NCI-H2029 treated with DMSO at 0.1 percent for 48 hours (cell line): ENCODE measurements around the gene TRAPPC12.
"Not testable (repeated sequence)": the region's sequence is repeated elsewhere in the genome, so short reads cannot be mapped to it uniquely, and the experiment has no call there.

ENCODE experiments used
- DNase-seq: peaks from one replicate; lab custom pipeline; 2025; lab: John Stamatoyannopoulos, UW

Gene TRAPPC12

GRCh38 chr2:3379647-3380534 is at the start of gene TRAPPC12:
TRAPPC12 (plus strand) TSS chr2:3379694; CDS start chr2:3387624, 7,930 bp downstream.
- no peak for DNase-seq

- DNase-seq: no peak
Measured at GRCh38 chr2:3332133-3332532, 47.4 kb upstream of the TRAPPC12 start.

GRCh38 chr2:3334392-3335345 is 44.8 kb upstream of the TRAPPC12 start:
- DNase-seq: no peak

GRCh38 chr2:3336844-3337243 is 42.6 kb upstream of the TRAPPC12 start:
- DNase-seq: no peak

- no peak for DNase-seq
Measured at GRCh38 chr2:3338340-3338739, 41.2 kb upstream of the TRAPPC12 start.

- DNase-seq: no peak
Measured at GRCh38 chr2:3340144-3340543, 39.4 kb upstream of the TRAPPC12 start.

GRCh38 chr2:3341336-3341735 is 38.2 kb upstream of the TRAPPC12 start:
- DNase-seq: no peak

- DNase-seq: no peak
Measured at GRCh38 chr2:3342324-3342723, 37.2 kb upstream of the TRAPPC12 start.

GRCh38 chr2:3343012-3343411 is 36.5 kb upstream of the TRAPPC12 start:
- DNase-seq: no peak

GRCh38 chr2:3344897-3345296 is 34.6 kb upstream of the TRAPPC12 start:
- no peak for DNase-seq

- DNase-seq: no peak
Measured at GRCh38 chr2:3345621-3346020, 33.9 kb upstream of the TRAPPC12 start.

GRCh38 chr2:3348767-3349166 is 30.7 kb upstream of the TRAPPC12 start:
- no peak for DNase-seq

GRCh38 chr2:3349211-3349693 is 30.2 kb upstream of the TRAPPC12 start:
- DNase-seq: no peak

GRCh38 chr2:3354986-3355385 is 24.5 kb upstream of the TRAPPC12 start:
- DNase-seq: no peak

GRCh38 chr2:3355951-3356569 is 23.4 kb upstream of the TRAPPC12 start:
- no peak for DNase-seq

GRCh38 chr2:3356799-3357198 is 22.7 kb upstream of the TRAPPC12 start:
- DNase-seq: no peak

GRCh38 chr2:3357446-3357845 is 22.0 kb upstream of the TRAPPC12 start:
- not testable (repeated sequence) for DNase-seq

GRCh38 chr2:3357926-3358325 is 21.6 kb upstream of the TRAPPC12 start:
- no peak for DNase-seq

GRCh38 chr2:3361518-3362389 is 17.7 kb upstream of the TRAPPC12 start:
- DNase-seq: no peak

- no peak for DNase-seq
Measured at GRCh38 chr2:3365219-3365618, 14.3 kb upstream of the TRAPPC12 start.

- no peak for DNase-seq
Measured at GRCh38 chr2:3368261-3368722, 11.2 kb upstream of the TRAPPC12 start.
